ENCODE results near the gene PCDHA12.
"Not testable (repeated sequence)": the region's sequence is repeated elsewhere in the genome, so short reads cannot be mapped to it uniquely, and the experiment has no call there.

The PCDHA12 gene

DNA sequence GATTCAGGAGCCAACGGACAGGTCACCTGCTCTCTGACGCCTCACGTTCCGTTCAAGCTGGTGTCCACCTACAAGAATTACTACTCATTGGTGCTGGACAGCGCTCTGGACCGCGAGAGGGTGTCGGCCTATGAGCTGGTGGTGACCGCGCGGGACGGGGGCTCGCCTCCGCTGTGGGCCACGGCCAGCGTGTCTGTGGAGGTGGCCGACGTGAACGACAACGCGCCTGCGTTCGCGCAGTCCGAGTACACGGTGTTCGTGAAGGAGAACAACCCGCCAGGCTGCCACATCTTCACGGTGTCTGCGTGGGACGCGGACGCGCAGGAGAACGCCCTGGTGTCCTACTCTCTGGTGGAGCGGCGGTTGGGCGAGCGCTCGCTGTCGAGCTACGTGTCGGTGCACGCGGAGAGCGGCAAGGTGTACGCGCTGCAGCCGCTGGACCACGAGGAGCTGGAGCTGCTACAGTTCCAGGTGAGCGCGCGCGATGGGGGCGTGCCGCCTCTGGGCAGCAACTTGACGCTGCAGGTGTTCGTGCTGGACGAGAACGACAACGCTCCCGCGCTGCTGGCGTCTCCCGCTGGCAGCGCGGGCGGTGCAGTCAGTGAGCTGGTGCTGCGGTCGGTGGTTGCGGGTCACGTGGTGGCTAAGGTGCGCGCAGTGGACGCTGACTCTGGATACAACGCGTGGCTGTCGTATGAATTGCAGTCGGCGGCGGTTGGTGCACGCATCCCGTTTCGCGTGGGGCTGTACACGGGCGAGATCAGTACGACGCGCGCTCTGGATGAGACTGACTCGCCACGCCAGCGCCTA is 17.7 kb upstream of the PCDHA12 start:
- no peak for DNase-seq (ENCODE audit: low spot score)

DNA sequence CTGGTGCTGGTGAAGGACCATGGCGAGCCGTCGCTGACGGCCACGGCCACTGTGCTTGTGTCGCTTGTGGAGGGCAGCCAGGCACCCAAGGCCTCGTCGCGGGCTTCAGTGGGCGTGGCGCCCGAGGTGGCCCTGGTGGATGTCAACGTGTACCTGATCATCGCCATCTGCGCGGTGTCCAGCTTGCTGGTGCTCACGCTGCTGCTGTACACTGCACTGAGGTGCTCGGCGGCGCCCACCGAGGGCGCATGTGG is 17.2 kb upstream of the PCDHA12 start:
- DNase-seq (ENCODE audit: low spot score): no peak

DNA sequence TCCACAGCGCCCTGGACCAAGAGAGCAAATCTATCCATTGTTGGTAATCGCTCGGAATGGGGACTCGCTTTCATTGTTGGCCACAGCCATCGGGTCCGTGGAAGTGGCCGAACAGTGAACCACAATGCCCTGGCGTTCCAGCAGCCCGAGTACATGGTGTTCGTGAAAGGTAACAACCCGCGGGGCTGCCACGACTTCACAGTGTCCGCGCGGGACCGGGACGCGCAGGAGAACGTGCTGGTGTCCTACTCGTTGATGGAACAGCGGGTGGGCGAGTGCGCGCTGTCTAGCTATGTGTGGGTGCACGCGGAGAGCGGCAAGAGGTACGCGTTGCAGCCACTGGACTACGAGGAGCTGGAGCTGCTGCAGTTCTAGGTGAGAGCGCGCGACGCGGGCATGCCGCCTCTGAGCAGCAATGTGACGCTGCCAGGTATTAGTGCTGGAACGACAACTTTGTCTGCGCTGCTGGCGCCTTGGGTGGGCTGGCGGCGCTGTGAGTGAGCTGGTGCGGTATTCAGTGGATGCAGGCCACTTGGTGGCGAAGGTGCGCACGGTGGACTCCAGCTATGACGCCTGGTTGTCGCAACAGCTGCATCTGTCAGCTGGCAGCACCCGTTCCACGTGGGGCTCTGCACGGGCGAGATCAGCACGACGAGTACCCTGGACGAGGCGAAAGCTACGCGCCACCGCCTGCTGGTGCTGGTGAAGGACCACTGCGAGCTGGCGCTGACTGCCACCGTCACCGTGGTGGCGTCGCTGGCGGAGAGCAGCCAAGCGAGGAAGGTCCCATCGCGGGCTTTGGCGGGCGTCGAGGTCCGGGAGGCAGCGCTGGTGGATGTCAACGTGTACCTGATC is 12.4 kb upstream of the PCDHA12 start:
- DNase-seq (ENCODE audit: low spot score): no peak

DNA sequence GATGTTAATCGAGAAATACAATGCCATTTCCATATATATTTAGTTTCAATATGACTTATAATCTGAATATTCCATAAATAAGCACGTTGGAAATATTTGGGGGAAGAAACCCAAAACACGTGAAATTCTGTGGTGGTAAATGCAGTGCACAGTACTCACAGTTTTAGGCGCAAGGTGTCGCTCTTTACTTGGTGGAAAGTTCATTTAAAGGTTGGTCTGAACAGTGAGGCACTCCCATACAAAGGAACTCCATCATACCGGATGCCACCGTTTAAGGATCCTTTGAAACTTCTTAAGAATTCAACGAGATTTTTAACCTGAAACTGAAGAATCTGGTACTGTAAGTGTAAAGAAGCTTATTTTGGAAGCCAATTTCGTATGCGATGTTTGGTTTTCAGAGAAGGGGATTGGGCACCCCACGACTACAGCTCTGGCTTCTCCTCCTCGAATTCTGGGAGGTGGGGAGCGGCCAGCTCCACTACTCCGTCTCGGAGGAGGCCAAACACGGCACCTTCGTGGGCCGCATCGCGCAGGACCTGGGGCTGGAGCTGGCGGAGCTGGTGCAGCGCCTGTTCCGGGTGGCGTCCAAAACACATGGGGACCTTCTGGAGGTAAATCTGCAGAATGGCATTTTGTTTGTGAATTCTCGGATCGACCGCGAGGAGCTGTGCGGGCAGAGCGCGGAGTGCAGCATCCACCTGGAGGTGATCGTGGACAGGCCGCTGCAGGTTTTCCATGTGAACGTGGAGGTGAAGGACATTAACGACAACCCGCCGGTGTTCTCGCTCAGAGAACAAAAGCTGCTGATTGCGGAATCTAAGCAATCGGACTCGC is 6.2 kb upstream of the PCDHA12 start, which contains the start of gene PCDHA11:
Gene PCDHA11, plus strand, starts transcription at position 237 of the 834 bp plus-strand sequence. Its CDS starts 147 bp downstream, at position 384.
- DNase-seq (ENCODE audit: low spot score): peak; percentile 19

DNA sequence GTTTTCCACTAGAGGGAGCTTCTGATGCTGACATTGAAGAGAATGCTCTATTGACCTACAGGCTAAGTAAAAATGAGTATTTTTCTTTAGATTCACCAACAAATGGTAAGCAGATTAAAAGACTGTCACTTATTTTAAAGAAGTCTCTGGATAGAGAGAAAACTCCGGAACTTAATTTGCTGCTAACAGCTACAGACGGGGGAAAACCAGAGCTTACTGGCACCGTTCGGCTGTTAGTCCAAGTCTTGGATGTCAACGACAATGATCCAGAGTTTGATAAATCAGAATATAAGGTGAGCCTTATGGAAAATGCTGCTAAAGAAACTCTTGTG is 5.6 kb upstream of the PCDHA12 start:
- DNase-seq (ENCODE audit: low spot score): no peak

DNA sequence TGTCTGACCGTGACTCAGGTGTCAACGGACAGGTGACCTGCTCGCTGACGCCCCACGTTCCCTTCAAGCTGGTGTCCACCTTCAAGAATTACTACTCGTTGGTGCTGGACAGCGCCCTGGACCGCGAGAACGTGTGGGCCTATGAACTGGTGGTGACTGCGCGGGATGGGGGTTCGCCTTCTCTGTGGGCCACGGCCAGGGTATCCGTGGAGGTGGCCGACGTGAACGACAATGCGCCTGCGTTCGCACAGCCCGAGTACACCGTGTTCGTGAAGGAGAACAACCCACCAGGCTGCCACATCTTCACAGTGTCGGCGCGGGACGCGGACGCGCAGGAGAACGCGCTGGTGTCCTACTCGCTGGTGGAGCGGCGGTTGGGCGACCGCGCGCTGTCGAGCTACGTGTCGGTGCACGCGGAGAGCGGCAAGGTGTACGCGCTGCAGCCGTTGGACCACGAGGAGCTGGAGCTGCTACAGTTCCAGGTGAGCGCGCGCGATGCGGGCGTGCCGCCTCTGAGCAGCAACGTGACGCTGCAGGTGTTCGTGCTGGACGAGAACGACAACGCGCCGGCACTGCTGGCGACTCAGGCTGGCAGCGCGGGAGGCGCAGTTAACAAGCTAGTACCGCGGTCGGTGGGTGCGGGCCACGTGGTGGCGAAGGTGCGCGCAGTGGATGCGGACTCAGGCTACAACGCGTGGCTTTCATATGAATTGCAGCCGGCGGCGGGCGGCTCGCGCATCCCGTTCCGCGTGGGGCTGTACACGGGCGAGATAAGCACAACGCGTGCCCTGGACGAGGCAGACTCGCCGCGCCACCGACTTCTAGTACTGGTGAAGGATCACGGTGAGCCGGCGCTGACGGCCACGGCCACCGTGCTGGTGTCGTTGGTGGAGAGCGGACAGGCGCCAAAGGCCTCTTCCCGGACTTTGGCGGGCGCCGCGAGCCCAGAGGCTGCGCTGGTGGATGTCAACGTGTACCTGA is 4.6 kb upstream of the PCDHA12 start:
- no peak for DNase-seq (ENCODE audit: low spot score)

DNA sequence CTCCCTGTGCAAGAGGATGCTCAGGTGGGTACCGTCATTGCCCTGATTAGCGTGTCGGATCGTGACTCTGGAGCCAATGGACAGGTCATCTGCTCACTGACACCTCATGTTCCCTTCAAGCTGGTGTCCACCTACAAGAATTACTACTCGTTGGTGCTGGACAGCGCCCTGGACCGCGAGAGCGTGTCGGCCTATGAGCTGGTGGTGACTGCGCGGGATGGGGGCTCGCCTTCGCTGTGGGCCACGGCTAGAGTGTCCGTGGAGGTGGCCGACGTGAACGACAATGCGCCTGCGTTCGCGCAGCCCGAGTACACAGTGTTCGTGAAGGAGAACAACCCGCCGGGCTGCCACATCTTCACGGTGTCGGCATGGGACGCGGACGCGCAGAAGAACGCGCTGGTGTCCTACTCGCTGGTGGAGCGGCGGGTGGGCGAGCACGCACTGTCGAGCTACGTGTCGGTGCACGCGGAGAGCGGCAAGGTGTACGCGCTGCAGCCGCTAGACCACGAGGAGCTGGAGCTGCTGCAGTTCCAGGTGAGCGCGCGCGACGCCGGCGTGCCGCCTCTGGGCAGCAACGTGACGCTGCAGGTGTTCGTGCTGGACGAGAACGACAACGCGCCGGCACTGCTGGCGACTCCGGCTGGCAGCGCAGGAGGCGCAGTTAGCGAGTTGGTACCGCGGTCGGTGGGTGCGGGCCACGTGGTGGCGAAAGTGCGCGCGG is 1.6 kb downstream of the PCDHA12 start:
- not testable (repeated sequence) for DNase-seq (ENCODE audit: low spot score)

DNA sequence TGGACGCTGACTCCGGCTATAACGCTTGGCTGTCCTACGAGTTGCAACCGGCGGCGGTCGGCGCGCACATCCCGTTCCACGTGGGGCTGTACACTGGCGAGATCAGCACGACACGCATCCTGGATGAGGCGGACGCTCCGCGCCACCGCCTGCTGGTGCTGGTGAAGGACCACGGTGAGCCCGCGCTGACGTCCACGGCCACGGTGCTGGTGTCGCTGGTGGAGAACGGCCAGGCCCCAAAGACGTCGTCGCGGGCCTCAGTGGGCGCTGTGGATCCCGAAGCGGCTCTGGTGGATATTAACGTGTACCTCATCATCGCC is 2.1 kb downstream of the PCDHA12 start:
- no peak for DNase-seq (ENCODE audit: low spot score)

DNA sequence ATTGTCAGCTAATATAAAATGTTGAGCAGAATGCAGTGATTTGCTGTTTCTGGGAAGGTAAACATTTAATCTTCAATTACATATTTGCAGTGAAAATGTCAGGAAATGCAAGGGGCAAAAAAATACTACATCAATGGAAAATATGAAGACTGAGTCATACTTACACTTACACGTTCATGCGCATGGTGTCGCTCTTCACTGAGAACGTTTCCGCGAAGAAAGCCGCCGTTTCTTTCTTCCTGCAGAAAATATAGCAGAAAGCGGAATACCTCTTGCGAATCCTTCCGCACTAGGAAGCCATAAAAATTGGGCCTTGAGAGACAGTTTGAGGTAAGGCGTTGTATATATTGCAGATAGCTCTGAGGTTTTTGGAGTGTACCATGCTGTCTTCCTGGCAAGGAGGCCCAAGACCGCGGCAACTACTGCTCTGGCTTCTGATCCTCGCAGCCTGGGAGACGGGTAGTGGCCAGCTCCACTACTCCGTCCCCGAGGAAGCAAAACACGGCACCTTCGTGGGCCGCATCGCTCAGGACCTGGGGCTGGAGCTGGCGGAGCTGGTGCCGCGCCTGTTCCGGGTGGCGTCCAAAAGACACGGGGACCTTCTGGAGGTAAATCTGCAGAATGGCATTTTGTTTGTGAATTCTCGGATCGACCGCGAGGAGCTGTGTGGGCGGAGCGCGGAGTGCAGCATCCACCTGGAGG is 6.9 kb downstream of the PCDHA12 start, which contains the start of gene PCDHA13:
Gene PCDHA13, plus strand, starts transcription at position 236 of the 702 bp plus-strand sequence. Its CDS starts 145 bp downstream, at position 381.
- peak; percentile 13 for DNase-seq (ENCODE audit: low spot score)

DNA sequence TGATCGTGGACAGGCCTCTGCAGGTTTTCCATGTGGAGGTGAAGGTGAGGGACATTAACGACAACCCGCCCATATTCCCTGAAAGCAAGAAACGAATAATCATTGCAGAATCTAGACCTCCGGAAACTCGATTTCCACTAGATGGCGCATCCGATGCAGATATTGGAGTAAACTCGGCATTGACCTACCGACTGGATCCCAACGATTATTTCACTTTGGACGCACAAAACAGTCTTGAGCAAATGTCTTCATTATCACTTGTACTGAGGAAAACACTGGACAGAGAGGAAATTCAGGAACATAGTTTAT is 7.4 kb downstream of the PCDHA12 start:
- peak; percentile 15 for DNase-seq (ENCODE audit: low spot score)

DNA sequence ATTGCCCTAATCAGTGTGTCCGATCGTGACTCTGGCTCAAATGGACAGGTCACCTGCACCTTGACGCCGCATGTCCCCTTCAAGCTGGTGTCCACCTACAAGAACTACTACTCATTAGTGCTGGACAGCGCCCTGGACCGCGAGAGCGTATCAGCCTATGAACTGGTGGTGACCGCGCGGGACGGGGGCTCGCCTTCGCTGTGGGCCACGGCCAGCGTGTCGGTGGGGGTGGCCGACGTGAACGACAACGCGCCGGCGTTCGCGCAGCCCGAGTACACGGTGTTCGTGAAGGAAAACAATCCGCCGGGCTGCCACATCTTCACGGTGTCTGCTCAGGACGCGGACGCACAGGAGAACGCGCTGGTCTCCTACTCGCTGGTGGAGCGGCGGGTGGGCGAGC is 8.3 kb downstream of the PCDHA12 start:
- DNase-seq (ENCODE audit: low spot score): no peak

DNA sequence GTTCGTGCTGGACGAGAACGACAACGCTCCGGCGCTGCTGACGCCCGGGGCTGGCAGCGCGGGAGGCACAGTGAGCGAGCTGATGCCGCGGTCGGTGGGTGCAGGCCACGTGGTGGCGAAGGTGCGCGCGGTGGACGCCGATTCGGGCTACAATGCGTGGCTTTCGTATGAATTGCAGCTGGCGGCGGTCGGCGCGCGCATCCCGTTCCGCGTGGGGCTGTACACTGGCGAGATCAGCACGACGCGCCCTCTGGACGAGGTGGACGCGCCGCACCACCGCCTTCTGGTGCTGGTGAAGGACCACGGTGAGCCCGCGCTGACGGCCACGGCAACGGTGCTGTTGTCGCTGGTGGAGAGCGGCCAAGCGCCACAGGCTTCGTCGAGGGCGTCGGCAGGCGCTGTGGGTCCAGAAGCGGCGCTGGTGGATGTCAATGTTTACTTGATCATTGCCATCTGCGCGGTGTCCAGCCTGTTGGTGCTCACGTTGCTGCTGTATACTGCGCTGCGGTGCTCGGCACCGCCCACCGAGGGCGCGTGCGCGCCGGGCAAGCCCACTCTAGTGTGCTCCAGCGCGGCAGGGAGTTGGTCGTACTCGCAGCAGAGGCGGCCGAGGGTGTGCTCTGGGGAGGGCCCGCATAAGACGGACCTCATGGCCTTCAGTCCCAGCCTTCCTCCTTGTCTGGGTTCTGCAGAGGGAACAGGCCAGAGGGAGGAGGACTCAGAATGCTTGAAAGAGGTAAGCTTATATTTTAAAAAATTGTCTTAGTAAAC is 9.0 kb downstream of the PCDHA12 start:
- DNase-seq (ENCODE audit: low spot score): no peak

DNA sequence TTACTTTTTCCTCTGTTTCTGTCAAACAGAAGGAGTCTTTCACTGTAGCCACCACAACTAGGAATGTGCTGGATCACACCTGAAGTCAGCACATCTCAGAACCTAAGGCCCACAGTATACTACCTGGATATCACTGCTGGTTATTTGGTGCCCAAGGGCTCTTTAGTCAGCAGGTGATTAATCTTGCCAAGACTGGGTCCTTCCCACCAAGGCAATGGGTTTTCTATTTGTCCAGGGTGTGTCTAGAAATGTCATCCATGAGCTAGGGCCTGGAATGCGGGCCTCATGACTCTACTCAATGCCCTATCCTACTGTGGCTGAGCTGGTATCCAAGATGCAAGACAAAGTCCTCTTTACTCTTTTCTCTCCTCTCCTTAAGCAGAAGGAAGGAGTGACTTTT is 41.2 kb downstream of the PCDHA12 start:
- no peak for DNase-seq (ENCODE audit: low spot score)

DNA sequence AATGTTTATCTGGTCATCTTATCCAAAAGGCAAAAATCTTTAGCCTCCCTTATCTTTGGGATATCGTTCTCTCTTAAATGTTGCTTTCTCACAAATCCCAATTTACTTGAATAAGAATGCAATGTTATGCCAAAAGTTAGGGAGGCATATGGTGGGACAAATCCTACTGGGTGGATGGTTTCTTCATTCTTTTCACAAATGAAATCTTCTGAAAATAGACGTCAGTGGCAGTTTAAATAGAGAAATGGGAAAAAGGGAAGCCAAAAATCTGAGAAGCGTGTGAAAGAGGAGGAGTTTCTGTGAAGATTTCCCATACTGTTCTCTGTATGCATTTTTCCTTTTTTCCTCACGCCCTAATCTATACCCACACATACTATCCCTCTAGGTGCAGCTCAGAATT is 48.5 kb downstream of the PCDHA12 start:
- DNase-seq (ENCODE audit: low spot score): no peak

DNA sequence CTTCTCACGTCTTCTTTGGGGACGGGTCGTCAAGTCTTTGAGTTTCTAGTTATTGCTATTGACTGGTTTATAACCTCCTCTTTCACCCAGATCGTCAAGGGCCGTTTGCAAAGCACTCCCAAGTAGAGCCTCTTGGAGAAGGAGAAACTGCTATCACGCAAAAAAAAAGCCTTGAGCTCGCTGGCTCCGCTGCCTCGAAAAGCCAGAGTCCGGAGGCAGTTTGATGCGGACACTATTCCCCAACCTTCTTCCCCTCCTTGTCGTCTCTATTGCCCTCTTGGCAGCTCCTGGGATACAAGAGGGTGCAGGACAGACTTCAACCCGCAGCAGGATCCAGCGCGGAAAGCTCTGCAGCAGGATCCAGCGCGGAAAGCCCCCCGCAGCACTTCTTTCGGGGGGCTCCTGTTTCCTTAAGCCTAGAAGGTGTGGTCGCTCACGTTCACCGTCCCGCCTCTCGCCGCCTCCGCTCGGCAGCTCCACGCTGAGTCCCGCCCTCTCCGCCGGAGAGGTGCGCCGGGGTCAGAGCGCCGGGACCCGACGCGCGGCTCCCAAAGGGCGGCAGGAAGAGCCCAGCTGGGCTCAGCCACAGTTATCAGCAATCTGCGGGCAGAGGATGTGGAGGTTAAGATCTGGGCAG is 50.8 kb downstream of the PCDHA12 start, which contains the start of gene PCDHAC1:
Gene PCDHAC1, plus strand, starts transcription at position 494 of the 637 bp plus-strand sequence. CDS start 594 bp downstream, outside the sequence.
- no peak for DNase-seq (ENCODE audit: low spot score)

DNA sequence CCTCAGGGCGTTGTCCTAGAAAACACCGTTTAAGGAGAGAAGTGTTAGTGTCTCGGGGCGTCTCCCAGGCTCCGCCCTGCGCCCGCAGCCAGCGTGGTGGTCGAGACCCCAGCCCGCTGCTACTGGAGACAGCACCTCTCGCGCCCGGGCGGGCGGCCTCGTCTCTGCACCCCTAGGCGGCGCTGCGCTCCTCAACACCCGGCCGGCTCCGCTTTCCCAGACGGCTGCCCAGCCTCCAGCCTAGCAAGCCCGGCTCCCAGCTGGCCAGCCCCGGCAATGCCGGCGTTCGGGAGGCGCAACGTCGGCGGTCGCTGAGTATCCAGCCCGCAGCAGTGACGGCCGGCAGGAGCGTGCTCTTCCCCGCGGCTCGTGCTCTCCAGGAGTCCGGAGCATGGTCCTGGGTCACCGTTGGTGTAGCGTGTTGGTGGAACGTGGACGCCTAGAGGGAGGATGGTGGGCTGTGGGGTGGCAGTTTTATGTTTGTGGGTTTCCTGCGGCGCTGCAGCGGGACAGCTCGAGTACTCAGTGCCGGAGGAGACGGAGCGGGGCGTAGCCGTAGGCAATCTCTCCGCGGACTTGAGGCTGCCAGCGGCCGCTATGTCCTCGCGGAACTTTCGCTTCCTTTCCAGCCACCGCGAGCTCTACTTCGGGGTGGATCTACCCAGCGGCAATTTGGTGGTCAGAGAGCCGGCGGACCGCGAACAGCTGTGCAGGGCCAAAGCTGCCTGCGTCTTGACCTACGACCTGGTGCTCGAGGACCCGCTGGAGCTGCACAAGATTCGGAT is 51.5 kb downstream of the PCDHA12 start:
- DNase-seq (ENCODE audit: low spot score): no peak

DNA sequence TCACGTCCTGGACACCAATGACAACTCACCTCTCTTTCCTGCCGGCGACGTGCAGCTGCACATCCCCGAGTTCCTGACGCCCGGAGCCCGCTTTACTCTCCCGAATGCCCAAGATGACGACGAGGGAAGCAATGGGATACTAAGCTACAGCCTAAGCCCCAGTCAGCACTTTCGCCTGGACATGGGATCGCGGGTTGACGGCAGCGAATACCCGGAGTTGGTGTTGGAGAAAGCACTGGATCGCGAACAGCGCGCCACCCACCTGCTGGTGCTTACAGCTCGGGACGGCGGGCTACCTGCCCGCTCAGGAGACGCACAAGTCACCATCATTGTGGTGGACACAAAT is 52.1 kb downstream of the PCDHA12 start:
- no peak for DNase-seq (ENCODE audit: low spot score)
